ENCODE data around the gene SLC38A7. TPM values are rescaled to one million over a fixed set of nuclear protein-coding genes. Genes with fewer than 3 reads are reported as not detected.

Gene SLC38A7
- total and polyA plus RNA-seq, 2 donors (not counting 3 experiments of a cell fraction or from before 2014, with no cell fraction given): 33.2 to 44.4 TPM

DNA sequence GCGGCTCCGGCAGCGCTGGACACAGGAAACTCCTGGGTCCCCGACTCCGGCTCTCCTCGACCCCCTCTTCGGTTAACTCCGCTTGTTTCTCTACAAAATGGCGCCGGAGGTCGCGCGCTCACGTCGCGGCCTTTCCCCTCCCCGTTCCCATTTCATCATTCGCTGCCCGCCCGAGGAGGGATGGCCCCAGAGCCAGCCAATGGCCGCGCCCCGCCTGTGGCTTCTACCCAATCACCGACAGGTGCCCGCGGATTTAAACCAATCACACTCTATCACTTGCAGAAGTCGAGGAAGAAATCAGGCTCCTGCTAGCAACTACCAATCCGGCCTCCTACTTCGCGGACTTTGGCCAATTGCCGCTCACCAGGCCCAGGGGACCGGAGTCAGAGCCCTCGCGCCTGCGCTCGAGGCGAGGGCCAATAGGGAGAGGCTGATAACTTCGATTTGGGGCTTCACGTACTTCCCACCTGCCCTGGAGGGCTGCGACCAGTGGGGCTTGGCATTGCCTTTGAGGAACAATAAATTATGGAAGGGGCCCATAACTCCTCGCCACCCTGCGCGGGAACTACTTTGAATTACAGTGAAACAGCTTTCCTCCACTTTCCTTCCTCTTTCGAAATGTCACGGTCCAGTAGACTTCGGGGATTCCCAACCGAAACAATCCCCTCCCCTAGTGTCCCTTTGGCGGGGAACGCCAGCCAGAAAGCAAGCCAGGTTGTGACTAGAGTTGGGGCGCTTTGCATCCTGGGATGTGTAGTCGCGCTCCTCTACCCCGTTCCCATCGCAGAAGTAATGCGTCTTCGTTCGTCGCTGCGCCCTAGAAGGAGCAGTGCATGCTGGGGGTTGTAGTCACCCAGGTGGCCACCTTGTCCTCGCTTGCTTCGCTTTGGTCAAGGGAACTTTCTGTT, 54.6 kb downstream of the SLC38A7 start, which contains the start of gene CNOT1:
TSS of gene CNOT1 (minus strand) at position 94 of the 908 bp plus-strand sequence. CDS start 30,489 bp downstream, outside the sequence.
- peak; percentile 99 for FAIRE-seq
- H3K79me2 ChIP-seq (ENCODE audit: control insufficient read depth, insufficient read depth, low read length): peaks cover 46% of the 10 kb centered on the region
- CTCF ChIA-PET: interaction anchor here (2.4 kb wide), 1 partner anchor 126 kb away, joined by 9 read pairs; no protein-coding TSS in a partner anchor

More for the DNA sequence above, 54.6 kb downstream of the SLC38A7 start, which contains the start of gene CNOT1:
- no peaks in the 10 kb centered on the region for H3K36me3 ChIP-seq (ENCODE audit: control insufficient read depth in 2 of 2, extremely low read depth in 1 of 2, insufficient read depth in 2 of 2, low read length in 2 of 2)
- peak within 1 kb of the TSS; percentile 99 for H3K9ac ChIP-seq (replicated peaks; ENCODE audit: extremely low read depth, insufficient read depth, low read length)
- H3K9me3 ChIP-seq (replicated peaks; ENCODE audit: control insufficient read depth, insufficient read depth, low read length): no peaks in the 10 kb centered on the region
- H3K27me3 ChIP-seq (ENCODE audit: control insufficient read depth in 2 of 2, insufficient read depth in 2 of 2, low read length in 2 of 2): no peaks in the 10 kb centered on the region
- peak within 1 kb of the TSS; percentile 98 for H3K4me2 ChIP-seq (ENCODE audit: insufficient read depth, low read length)
- TF ChIP-seq EZH2 (IDR thresholded peaks at IDR 0.05; ENCODE audit: borderline replicate concordance, low read depth, low read length, severe bottlenecking): peak; percentile 96
- TF ChIP-seq FOS (IDR thresholded peaks at IDR 0.05; ENCODE audit: borderline replicate concordance, insufficient read depth, low read length): no peak
- TF ChIP-seq MYC (IDR thresholded peaks at IDR 0.05; ENCODE audit: low read depth, low read length): no peak
- TF ChIP-seq CTCF (IDR thresholded peaks at IDR 0.05; ENCODE audit: extremely low read depth in 1 of 2, insufficient read depth in 1 of 2, low read depth in 1 of 2, low read length in 2 of 2): no peak
- TF ChIP-seq POLR2A (IDR thresholded peaks at IDR 0.05; ENCODE audit: low read depth, low read length): peak; percentile 91
- TF ChIP-seq JUN (IDR thresholded peaks at IDR 0.05; ENCODE audit: borderline replicate concordance, insufficient read depth, insufficient read length, low read depth): no peak
- TF ChIP-seq POLR2AphosphoS5 (IDR thresholded peaks at IDR 0.05; ENCODE audit: insufficient read depth, low read depth, low read length): peak; percentile 80
- TF ChIP-seq, protein P1, sequence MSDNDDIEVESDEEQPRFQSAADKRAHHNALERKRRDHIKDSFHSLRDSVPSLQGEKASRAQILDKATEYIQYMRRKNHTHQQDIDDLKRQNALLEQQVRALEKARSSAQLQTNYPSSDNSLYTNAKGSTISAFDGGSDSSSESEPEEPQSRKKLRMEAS (IDR thresholded peaks at IDR 0.05; ENCODE audit: insufficient read depth, insufficient read length): peak; percentile 7
- no peak for TF ChIP-seq GATA2 (IDR thresholded peaks at IDR 0.05; ENCODE audit: insufficient read depth, insufficient read length, low read depth, low read length)
- peak within 1 kb of the TSS; percentile 91 for H2AFZ ChIP-seq (ENCODE audit: low read depth, low read length)
- no peaks in the 10 kb centered on the region for H3K9me1 ChIP-seq (replicated peaks; ENCODE audit: control insufficient read depth, extremely low read depth, insufficient read depth, low read length)
- peak within 1 kb of the TSS; percentile 95 for H3K27ac ChIP-seq (ENCODE audit: insufficient read depth, low read depth, low read length)
- TSS peak; percentile 93 for BruUV-seq (replicated peaks)
- peak within 1 kb of the TSS; percentile 78 to 99 (median 97) for H3K4me3 ChIP-seq (replicated peaks in 1 of 3; ENCODE audit: insufficient read depth in 1 of 3, low read depth in 1 of 3, low read length in 3 of 3)
- dilution Hi-C loops (cut with MboI; ENCODE audit: extremely low pct_ligation_motif_present, low sequenced_read_pairs): no loop called here
- peaks cover 3% of the 10 kb centered on the region for H4K20me1 ChIP-seq (replicated peaks; ENCODE audit: control insufficient read depth, extremely low read depth, insufficient read depth, low read length)
- H3K4me1 ChIP-seq (ENCODE audit: control insufficient read depth, extremely low read depth, insufficient read depth, low read length): peaks cover 14% of the 10 kb centered on the region
- intact Hi-C loops (cut with micrococcal nuclease): loop anchor here (1.0 to 10.0 kb wide), 5 partner anchors 55 to 735 kb away; partner anchors contain the start of genes GINS3, GOT2, SETD6 and SLC38A7
- peak; percentile 100 for DNase-seq (ENCODE audit: low read depth, low spot score)
- POLR2A ChIA-PET: no interaction called here

Data from endothelial cell of umbilical vein (primary cell).